M059J (cell line): ENCODE measurements around the gene BNC2. TPM values are rescaled to one million over a fixed set of nuclear protein-coding genes. Genes with fewer than 3 reads are reported as not detected.

Experiments
- DNase-seq: peaks from one replicate; pipeline ENCODE4 v3.0.0-alpha.2; 2012; ENCODE audit warnings: low read depth
- total RNA-seq: library from RNA; depleted of rRNA; stranded (reverse); fragments of >200 nt; shearing (Covaris generic); gene quantifications from 2 replicates; pipeline ENCODE4 v1.2.3, GENCODE V29; 2014

BNC2 gene
- total RNA-seq, 1 experiment from 2014 or later: 7.0 TPM

DNA sequence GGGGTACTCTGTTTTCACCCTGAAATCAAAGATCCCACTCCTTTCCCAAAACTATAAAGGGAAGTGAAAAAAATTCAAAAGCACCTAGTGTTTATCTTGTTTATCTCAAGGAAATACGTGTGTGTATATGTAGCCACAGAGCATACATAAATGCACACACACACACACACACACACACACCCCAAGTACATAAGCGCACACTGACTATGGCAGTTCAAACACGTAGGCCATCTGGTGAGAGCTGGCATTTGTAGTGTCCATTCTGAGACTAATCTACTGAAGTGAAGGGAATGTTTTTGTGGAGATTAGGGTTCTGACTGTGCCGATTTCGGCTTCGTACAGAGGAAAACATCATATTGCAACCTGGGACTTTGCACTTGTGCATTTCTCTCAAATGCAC lies 451.7 kb downstream of the BNC2 start:
- no peak for DNase-seq

- peak; percentile 80 for DNase-seq
These were observed 452.7 kb downstream of the BNC2 start for GRCh38 chr9:16417749-16418148.

DNA sequence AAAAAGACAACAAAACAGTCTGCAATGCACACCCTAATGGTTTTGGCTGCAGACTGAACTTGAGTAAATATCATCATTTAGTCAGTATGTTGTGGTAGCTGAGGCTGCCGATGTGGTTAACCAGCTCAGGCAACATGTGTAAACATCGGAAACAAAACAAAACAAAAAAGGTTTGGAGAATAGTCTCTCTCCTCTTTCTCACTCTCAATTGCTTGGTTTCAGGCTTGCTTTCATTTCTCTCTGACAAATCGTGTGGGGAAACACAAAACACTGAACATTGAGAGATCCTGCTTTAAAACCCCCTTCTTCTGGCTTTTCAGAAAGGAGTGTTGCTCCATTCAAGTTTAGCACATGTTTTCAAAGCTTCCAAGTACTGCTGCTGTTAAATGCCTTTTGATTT lies 453.3 kb downstream of the BNC2 start:
- DNase-seq: peak; percentile 95

DNA sequence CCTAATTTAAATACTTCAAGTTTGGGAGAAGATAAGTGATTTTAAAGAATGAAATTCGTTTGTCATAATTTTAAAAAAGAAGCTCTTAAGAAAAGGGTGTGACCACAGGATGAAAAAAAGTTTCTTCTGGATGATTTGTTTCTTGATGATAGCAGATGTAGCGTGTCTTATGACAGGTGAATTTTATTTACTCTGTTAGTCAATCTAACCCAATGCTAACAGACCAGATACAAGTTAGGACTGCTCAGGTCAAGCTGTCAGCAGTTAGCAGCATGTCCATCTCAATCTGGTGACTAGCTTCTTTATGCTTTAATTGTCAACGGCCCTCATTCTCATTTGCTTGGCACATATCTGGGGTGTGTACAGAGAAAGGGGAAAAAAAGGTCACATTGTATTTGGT lies 456.0 kb downstream of the BNC2 start:
- DNase-seq: no peak

GRCh38 chr9:16413509-16414016 lies 456.9 kb downstream of the BNC2 start:
- peak; percentile 72 for DNase-seq

DNA sequence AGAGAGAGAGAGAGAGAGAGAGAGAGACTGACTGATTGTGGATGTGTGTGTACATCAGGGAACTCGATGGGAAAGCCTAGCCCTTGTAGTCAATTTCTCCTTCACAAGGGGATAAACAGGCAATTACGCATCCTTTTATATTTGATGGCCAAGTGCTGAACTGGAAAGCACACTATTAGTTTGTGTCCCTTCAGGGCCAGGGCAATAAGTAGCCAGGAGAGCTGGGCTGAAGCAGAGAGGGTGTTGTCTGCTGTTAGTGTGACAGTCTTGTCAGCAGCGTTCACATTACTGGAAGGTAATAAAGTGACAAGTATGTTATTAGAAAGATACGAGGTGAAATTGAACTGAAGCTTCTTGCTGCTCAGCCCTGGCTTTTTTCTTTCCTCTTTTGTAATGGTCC lies 457.7 kb downstream of the BNC2 start:
- DNase-seq: no peak

GRCh38 chr9:16411311-16411710 lies 459.2 kb downstream of the BNC2 start:
- DNase-seq: no peak

GRCh38 chr9:16410601-16411280 lies 459.7 kb downstream of the BNC2 start:
- DNase-seq: peak; percentile 41

DNA sequence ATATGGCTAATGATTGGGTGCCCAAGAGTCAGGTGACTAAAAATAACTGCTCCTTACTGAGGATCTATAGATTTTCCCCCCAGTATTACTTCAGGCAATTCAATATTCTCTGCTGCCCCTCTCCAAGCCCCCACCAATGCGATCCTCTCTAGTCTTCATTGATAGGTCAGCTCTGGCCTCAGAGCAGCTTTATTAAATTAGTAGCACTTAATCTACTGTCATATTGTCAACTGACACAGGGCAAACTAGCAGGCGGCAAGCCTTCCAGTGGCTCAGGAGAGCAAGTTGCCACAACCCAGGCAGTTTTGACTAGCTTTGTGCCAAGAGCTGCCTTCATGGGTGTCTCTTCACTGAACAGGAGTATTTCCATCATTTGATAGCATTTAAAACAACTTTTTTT lies 462.9 kb downstream of the BNC2 start:
- no peak for DNase-seq

DNA sequence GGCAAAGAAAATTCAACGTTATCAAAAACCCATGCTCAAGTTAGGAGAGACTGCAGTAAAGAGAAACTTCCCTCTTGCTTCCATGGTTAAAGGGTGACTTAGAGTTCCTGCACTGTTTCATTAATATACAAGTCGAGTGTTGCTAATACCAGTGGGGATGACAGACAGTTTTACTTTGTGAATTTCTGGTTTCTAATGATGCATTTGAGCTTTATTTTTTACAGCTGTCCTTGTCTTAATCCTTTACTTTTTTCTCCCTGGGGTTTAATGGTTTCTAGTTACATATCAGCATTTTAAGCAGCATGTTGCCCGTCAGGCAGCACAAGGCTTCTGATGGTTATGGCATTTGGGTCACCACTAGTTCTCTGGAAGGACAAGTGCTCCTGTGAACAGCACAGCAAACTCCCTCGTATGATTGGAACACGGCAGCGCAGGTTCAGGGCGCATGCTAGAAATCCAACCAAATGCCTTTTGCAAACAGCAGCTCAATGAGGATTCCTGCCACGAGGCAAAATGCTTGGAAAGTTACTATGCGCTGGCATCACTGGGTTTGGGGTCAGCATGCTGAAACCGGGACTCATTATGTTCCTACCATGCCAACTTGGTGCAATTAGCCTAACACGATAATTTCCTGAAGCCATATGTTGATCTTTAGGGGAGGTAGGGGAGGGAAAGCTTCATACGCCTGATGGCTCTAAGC lies 463.8 kb downstream of the BNC2 start:
- no peak for DNase-seq

DNA sequence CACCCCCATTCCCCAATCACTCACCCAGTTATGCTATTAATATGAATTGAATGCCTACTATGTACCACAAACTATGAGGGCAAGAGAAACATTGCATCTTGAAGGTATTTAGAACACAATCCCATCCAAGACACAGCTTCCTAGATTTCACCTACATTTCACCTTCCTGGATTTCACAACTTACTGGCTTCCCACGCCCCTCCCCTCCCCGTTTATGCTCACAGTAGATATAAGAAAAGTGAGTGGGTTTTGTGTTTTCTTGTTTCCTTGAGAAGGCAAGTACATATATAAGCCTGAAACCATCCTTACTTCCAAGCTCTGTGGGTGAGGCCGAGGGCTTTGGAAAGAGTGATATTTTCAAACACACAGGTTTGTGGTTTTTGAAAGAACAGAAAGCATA lies 465.0 kb downstream of the BNC2 start:
- no peak for DNase-seq

DNA sequence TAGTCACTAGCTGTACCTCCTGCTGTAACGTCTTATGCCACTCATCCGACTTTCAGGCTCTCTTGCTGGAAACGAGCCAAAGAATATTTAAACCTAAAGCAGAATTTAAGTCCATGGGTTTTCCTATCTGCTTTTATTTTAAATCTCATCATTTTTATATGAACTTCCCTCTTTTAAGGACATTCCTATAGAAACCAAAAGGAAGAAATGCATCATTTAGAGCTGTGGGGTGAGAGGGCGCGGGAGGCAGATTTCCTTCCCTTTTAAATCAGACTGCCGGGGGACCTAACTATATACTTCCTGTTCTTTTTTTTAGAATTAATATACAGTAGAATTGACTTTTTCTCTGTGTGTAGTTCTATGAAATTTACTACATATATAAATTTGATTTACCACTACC lies 468.8 kb downstream of the BNC2 start:
- no peak for DNase-seq

- no peak for DNase-seq
These were observed 471.8 kb downstream of the BNC2 start for GRCh38 chr9:16398691-16399090.

- DNase-seq: peak; percentile 24
These were observed 474.1 kb downstream of the BNC2 start for GRCh38 chr9:16396389-16396788.

DNA sequence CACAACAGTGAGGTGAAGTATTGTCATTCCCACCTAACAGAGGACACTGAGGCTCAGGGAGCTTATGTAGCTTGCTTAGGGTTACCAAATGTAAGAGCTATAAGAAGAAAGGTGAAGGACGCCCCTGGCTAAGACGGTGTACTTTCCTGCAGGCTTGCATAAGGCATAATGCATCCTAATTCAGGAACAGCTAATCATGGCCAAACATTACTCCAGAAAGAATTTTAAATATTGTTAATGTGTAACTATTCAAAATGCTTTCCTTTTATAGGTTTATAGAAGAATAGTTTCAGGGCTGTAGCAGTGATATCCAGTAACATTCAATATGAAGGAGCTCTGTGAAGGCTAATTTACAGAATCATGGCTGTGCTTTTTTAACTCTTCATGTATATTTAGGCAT lies 479.1 kb downstream of the BNC2 start:
- no peak for DNase-seq

DNA sequence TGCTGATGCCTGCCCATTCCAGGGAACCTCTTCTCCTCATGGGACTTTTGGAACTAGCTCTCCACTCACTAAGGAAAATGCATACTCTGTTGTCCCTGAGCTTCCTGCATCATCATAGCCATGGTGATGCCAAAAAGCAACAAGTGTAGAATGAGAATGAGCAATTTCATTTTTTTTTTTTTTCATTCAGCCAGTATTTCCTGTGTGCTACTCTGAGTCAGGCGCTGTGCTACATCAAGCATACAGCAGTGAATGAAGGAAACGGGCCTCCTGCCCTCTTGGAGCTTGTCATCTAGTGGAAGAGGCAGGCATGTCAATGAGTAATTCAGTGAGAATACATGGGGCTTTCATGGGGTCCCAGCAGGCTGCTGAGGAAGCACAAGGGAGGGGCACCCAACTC lies 483.1 kb downstream of the BNC2 start:
- peak; percentile 31 for DNase-seq

GRCh38 chr9:16386827-16387077 lies 483.7 kb downstream of the BNC2 start:
- no peak for DNase-seq

GRCh38 chr9:16386007-16386826 lies 484.3 kb downstream of the BNC2 start:
- peak; percentile 9 for DNase-seq

GRCh38 chr9:16385590-16385989 lies 484.9 kb downstream of the BNC2 start:
- DNase-seq: peak; percentile 79

GRCh38 chr9:16384993-16385392 lies 485.5 kb downstream of the BNC2 start:
- no peak for DNase-seq

- no peak for DNase-seq
These were observed 493.2 kb downstream of the BNC2 start for GRCh38 chr9:16377311-16377710.

DNA sequence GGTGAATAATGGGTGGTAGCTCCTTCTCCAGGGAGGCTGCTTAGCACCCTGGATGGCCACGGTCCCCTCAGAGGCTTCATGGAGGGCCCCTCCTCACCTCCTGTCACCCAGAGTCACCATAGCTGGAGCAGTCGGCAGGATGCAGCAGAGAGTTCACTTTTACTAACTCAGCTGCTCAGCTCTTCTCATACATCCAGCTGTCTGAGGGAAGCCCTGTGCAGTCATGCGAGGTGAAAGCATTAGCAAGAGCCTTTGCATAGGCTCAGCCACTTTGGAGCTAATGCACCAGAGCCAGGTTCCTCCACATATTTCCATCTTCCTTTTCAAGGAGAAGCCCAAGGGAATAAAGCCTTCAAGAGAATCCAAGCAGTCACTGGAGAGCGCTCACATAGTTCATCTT lies 499.2 kb downstream of the BNC2 start:
- DNase-seq: peak; percentile 21

DNA sequence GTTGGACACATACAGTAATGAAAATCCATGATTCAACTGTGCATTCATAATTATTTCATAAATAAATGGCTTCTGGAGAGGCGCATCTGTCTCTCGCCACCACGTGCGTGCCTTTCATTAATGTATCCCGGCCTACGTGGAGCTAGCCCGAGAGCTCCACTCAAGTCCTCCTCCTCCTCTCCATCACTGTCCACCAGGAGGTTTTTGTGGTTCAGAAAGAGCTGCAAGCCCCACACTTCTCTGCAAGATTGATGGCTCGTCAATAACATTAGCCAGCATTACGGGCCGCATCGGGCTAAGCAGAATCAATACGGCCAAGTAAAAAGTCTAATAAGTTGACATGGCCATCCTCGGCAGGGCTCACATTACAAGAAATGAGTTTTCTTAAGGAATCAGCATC lies 499.8 kb downstream of the BNC2 start:
- DNase-seq: no peak
